Mesenchymal stem cell (in vitro differentiated cells and primary cell): ENCODE measurements around the gene SFMBT2.
"Not testable (repeated sequence)": the region's sequence is repeated elsewhere in the genome, so short reads cannot be mapped to it uniquely, and the experiment has no call there.

Experiments
- DNase-seq: peaks from one replicate; pipeline ENCODE4 v3.0.0-alpha.2; 2013
- H2AFZ ChIP-seq: one replicate; pipeline ENCODE4 v1.6.1; 2013; ENCODE audit warnings: low read depth, mild to moderate bottlenecking, control low read depth, inconsistent platforms, low read length, moderate library complexity
- H2AK5ac ChIP-seq: 2 replicates; pipeline ENCODE4 v1.6.1; 2013; ENCODE audit warnings: low read length, moderate library complexity, mild to moderate bottlenecking, inconsistent platforms; ENCODE audit not compliant: severe bottlenecking
- H2BK120ac ChIP-seq: one replicate; pipeline ENCODE4 v1.6.1; 2013; ENCODE audit warnings: low read depth, mild to moderate bottlenecking, inconsistent platforms, low read length, moderate library complexity
- H2BK12ac ChIP-seq, 2 experiments: one replicate each; pipeline ENCODE4 v1.6.1; 2013; ENCODE audit warnings: inconsistent platforms in 2 of 2, low read length in 2 of 2, mild to moderate bottlenecking in 2 of 2, moderate library complexity in 2 of 2, control low read depth in 1 of 2
- H2BK15ac ChIP-seq: one replicate; pipeline ENCODE4 v1.6.1; 2013; ENCODE audit warnings: mild to moderate bottlenecking, low read depth, inconsistent platforms; ENCODE audit not compliant: poor library complexity, severe bottlenecking
- H2BK5ac ChIP-seq: 2 replicates; pipeline ENCODE4 v1.6.1; 2013; ENCODE audit warnings: low read depth, mild to moderate bottlenecking, low read length, control low read depth, inconsistent platforms; ENCODE audit not compliant: poor library complexity, severe bottlenecking
- H3K14ac ChIP-seq, 2 experiments: one replicate each; pipeline ENCODE4 v1.6.1; 2013; ENCODE audit warnings: inconsistent platforms in 2 of 2, low read length in 2 of 2, control low read depth in 1 of 2, mild to moderate bottlenecking in 1 of 2, moderate library complexity in 1 of 2
- H3K18ac ChIP-seq, 2 experiments: one replicate each; pipeline ENCODE4 v1.6.1; 2013; ENCODE audit warnings: inconsistent platforms in 2 of 2, low read length in 2 of 2, control low read depth in 1 of 2, low read depth in 1 of 2, mild to moderate bottlenecking in 1 of 2
- H3K23ac ChIP-seq, 2 experiments: one replicate each; pipeline ENCODE4 v1.6.1; 2013; ENCODE audit warnings: inconsistent platforms in 2 of 2, low read length in 2 of 2, mild to moderate bottlenecking in 2 of 2, moderate library complexity in 2 of 2, control low read depth in 1 of 2
- H3K27ac ChIP-seq: 2 replicates; pipeline ENCODE4 v1.5.1; 2013; ENCODE audit warnings: mild to moderate bottlenecking, moderate library complexity, low read length, control low read depth, inconsistent platforms; ENCODE audit not compliant: poor library complexity, severe bottlenecking
- H3K27me3 ChIP-seq, 2 experiments: 2 replicates each; pipeline versions ENCODE4 v1.6.1 to v1.7.0; 2013; ENCODE audit warnings: low read length in 2 of 2, mild to moderate bottlenecking in 2 of 2, moderate library complexity in 2 of 2, control low read depth in 1 of 2, inconsistent platforms in 1 of 2; ENCODE audit not compliant: control insufficient read depth in 1 of 2, insufficient read depth in 1 of 2
- H3K36me3 ChIP-seq, 2 experiments: 2 replicates each; pipeline versions ENCODE4 v1.6.1 to v1.7.0; 2013; ENCODE audit warnings: low read length in 2 of 2, control low read depth in 1 of 2, inconsistent platforms in 1 of 2, low read depth in 1 of 2, mild to moderate bottlenecking in 1 of 2; ENCODE audit not compliant: insufficient read depth in 2 of 2, control insufficient read depth in 1 of 2
- H3K4ac ChIP-seq, 2 experiments: one replicate each; pipeline ENCODE4 v1.6.1; 2013; ENCODE audit warnings: inconsistent platforms in 2 of 2, low read length in 2 of 2, mild to moderate bottlenecking in 2 of 2, moderate library complexity in 2 of 2, control low read depth in 1 of 2, low read depth in 1 of 2
- H3K4me1 ChIP-seq: 2 replicates; pipeline ENCODE4 v1.6.1; 2013; ENCODE audit warnings: low read depth, low read length, control low read depth; ENCODE audit not compliant: control insufficient read depth, insufficient read depth
- H3K4me2 ChIP-seq: 2 replicates; pipeline ENCODE4 v1.6.1; 2013; ENCODE audit warnings: low read length, mild to moderate bottlenecking, inconsistent platforms; ENCODE audit not compliant: poor library complexity, severe bottlenecking
- H3K4me3 ChIP-seq, 2 experiments: 2 replicates each; pipeline versions ENCODE4 v1.5.1 to v1.7.0; 2013; ENCODE audit warnings: low read length in 2 of 2, mild to moderate bottlenecking in 2 of 2, control low read depth in 1 of 2, low read depth in 1 of 2; ENCODE audit not compliant: insufficient read depth in 1 of 2
- H3K79me1 ChIP-seq: replicated peaks from 2 replicates; pipeline ENCODE4 v1.6.1; 2013; ENCODE audit warnings: mild to moderate bottlenecking, control low read depth, low read length, inconsistent platforms; ENCODE audit not compliant: poor library complexity, severe bottlenecking
- H3K9ac ChIP-seq: 2 replicates; pipeline ENCODE4 v1.7.0; 2013; ENCODE audit warnings: mild to moderate bottlenecking, low read length, moderate library complexity
- H3K9me3 ChIP-seq: 2 replicates; pipeline ENCODE4 v1.7.0; 2013; ENCODE audit warnings: mild to moderate bottlenecking, low read length; ENCODE audit not compliant: control insufficient read depth
- H4K8ac ChIP-seq: one replicate; pipeline ENCODE4 v1.6.1; 2013; ENCODE audit warnings: inconsistent platforms, mild to moderate bottlenecking, low read length, moderate library complexity
- H4K91ac ChIP-seq: one replicate; pipeline ENCODE4 v1.6.1; 2013; ENCODE audit warnings: mild to moderate bottlenecking, low read length, inconsistent platforms
- WGBS: methylation state at CpG from one replicate; pipeline ENCODE4 v1.1.7; 2013; ENCODE audit warnings: mixed read lengths; 5-methylcytosine and 5-hydroxymethylcytosine counted together

The SFMBT2 gene

GRCh38 chr10:7192831-7193361 is 217.9 kb downstream of the SFMBT2 start:
- Histone ChIP-seq H3K14ac (no peak overlapping the region), H3K4me3 (no peak overlapping the region), H2BK5ac (no peak overlapping the region), H2BK15ac (no peak overlapping the region), H3K4me1 (no peaks in the 10 kb centered on the region), H3K27ac (no peak overlapping the region), H3K9ac (no peak overlapping the region), H3K79me1 (no peaks in the 10 kb centered on the region), H2BK120ac (no peak overlapping the region), H3K27me3 (no peaks in the 10 kb centered on the region), H3K4me2 (no peak overlapping the region), H2AK5ac (no peak overlapping the region), H4K91ac (no peak overlapping the region), H2AFZ (no peak overlapping the region), H4K8ac (no peak overlapping the region), H2BK12ac (no peak overlapping the region), H3K23ac (no peak overlapping the region), H3K4ac (no peak overlapping the region), H3K9me3 (peaks cover 12% of the 10 kb centered on the region), H3K18ac (no peak overlapping the region), H3K36me3 (peaks cover 0 to 20% of the 10 kb centered on the region in 2 experiments)
- 96% methylated on average over 10 of the region's 10 CpGs for WGBS
- no peak for DNase-seq

GRCh38 chr10:7192061-7192460 is 218.8 kb downstream of the SFMBT2 start:
- H3K23ac ChIP-seq, result no peak overlapping the region
- H3K4ac ChIP-seq, result no peak overlapping the region
- H3K79me1 ChIP-seq, result no peaks in the 10 kb centered on the region
- H4K8ac ChIP-seq, result no peak overlapping the region
- H3K36me3 ChIP-seq, result peaks cover 0 to 13% of the 10 kb centered on the region in 2 experiments
- peak overlapping the region; percentile 42 for H3K9ac ChIP-seq
- peak overlapping the region in 1 of 2 experiments; percentile 30 for H3K4me3 ChIP-seq
- DNase-seq, result no peak
- H2BK5ac ChIP-seq, result no peak overlapping the region
- no peak overlapping the region for H3K4me2 ChIP-seq
- no peak overlapping the region for H2AFZ ChIP-seq
- H3K14ac ChIP-seq, result no peak overlapping the region
- no peak overlapping the region for H2BK15ac ChIP-seq
- H3K27me3 ChIP-seq, result no peaks in the 10 kb centered on the region
- H3K4me1 ChIP-seq, result no peaks in the 10 kb centered on the region
- H3K9me3 ChIP-seq, result peaks cover 12% of the 10 kb centered on the region
- H4K91ac ChIP-seq, result no peak overlapping the region
- H3K18ac ChIP-seq, result no peak overlapping the region
- H2BK12ac ChIP-seq, result no peak overlapping the region
- no peak overlapping the region for H3K27ac ChIP-seq
- no peak overlapping the region for H2BK120ac ChIP-seq
- WGBS, result 93% methylated on average over 5 of the region's 9 CpGs
- H2AK5ac ChIP-seq, result no peak overlapping the region

GRCh38 chr10:7190772-7191171 is 220.1 kb downstream of the SFMBT2 start:
- not testable (repeated sequence) for H2AFZ ChIP-seq, H3K18ac ChIP-seq
- WGBS, result 92% methylated on average over 5 of the region's 5 CpGs

GRCh38 chr10:7189909-7190308 is 220.9 kb downstream of the SFMBT2 start:
- H3K36me3 ChIP-seq, result no peaks in the 10 kb centered on the region
- no peak overlapping the region for H2AFZ ChIP-seq
- H3K4me2 ChIP-seq, result no peak overlapping the region
- H3K18ac ChIP-seq, result no peak overlapping the region
- no peak overlapping the region for H4K8ac ChIP-seq
- no peak overlapping the region for H2BK5ac ChIP-seq
- H3K79me1 ChIP-seq, result no peaks in the 10 kb centered on the region
- H4K91ac ChIP-seq, result no peak overlapping the region
- H3K14ac ChIP-seq, result no peak overlapping the region
- no peak for DNase-seq
- H2BK12ac ChIP-seq, result no peak overlapping the region
- no peak overlapping the region for H2BK15ac ChIP-seq
- no peak overlapping the region for H3K9ac ChIP-seq
- WGBS, result 97% methylated on average over 7 of the region's 11 CpGs
- H2BK120ac ChIP-seq, result no peak overlapping the region
- no peak overlapping the region for H3K23ac ChIP-seq
- peaks cover 3% of the 10 kb centered on the region for H3K9me3 ChIP-seq
- no peaks in the 10 kb centered on the region for H3K4me1 ChIP-seq
- no peak overlapping the region for H3K4ac ChIP-seq
- no peaks in the 10 kb centered on the region for H3K27me3 ChIP-seq
- H3K27ac ChIP-seq, result no peak overlapping the region
- no peak overlapping the region for H2AK5ac ChIP-seq
- no peak overlapping the region for H3K4me3 ChIP-seq

More at GRCh38 chr10:7190772-7191171, 220.1 kb downstream of the SFMBT2 start:
- H2BK120ac ChIP-seq, H3K23ac ChIP-seq, H4K91ac ChIP-seq, H3K79me1 ChIP-seq, H3K27me3 ChIP-seq, H2BK12ac ChIP-seq, H3K4me1 ChIP-seq, H2BK15ac ChIP-seq, H3K27ac ChIP-seq, H2BK5ac ChIP-seq, H3K4ac ChIP-seq, H3K4me2 ChIP-seq, H3K36me3 ChIP-seq, H3K9ac ChIP-seq, DNase-seq, H3K4me3 ChIP-seq, H2AK5ac ChIP-seq, H3K14ac ChIP-seq, H4K8ac ChIP-seq: not testable (repeated sequence)
- H3K9me3 ChIP-seq, result peaks cover 11% of the 10 kb centered on the region
